ENCODE measurements around the gene TCN2. TPM values are rescaled to one million over a fixed set of nuclear protein-coding genes. Genes with fewer than 3 reads are reported as not detected.

TCN2 gene
- total and polyA plus RNA-seq, 12 donors, result 8.9 to 46.8 (median 14.8) TPM

DNA sequence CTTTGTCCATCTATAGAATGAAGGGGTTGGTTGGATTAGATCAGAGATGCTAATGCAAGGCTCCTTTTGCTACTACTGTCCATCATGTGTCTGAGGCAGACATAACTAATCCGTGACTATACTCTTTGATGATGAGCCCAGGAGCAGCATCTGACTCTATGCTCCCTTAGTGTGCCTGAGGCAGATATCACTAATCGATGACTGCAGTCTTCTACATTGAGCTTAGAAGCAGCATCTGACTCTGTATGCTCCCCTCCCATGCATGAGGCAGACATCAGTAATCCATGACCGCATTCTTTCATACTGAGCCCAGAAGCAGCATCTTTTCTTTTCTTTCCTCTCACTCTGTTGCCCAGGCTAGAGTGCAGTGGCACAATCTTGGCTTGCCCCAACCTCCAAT lies 4.2 kb downstream of the TCN2 start:
- no peak for DNase-seq
- TF ChIP-seq, protein P1, sequence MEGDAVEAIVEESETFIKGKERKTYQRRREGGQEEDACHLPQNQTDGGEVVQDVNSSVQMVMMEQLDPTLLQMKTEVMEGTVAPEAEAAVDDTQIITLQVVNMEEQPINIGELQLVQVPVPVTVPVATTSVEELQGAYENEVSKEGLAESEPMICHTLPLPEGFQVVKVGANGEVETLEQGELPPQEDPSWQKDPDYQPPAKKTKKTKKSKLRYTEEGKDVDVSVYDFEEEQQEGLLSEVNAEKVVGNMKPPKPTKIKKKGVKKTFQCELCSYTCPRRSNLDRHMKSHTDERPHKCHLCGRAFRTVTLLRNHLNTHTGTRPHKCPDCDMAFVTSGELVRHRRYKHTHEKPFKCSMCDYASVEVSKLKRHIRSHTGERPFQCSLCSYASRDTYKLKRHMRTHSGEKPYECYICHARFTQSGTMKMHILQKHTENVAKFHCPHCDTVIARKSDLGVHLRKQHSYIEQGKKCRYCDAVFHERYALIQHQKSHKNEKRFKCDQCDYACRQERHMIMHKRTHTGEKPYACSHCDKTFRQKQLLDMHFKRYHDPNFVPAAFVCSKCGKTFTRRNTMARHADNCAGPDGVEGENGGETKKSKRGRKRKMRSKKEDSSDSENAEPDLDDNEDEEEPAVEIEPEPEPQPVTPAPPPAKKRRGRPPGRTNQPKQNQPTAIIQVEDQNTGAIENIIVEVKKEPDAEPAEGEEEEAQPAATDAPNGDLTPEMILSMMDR (IDR thresholded peaks at IDR 0.05), result no peak
- Histone ChIP-seq H3K27ac (no peak overlapping the region), H3K4me3 (no peak overlapping the region), H3K27me3 (no peaks in the 10 kb centered on the region), H3K36me3 (peaks cover 0 to 58% (median 0%) of the 10 kb centered on the region in 9 donors), H3K9me3 (no peaks in the 10 kb centered on the region), H3K4me1 (peaks cover 6 to 47% (median 33%) of the 10 kb centered on the region in 9 donors)
- 94 to 95% methylated on average over 3 of the region's 3 CpGs for WGBS, 2 donors
- intact Hi-C loops (cut with DNase I), result no loop called here
- ATAC-seq, result no peak

DNA sequence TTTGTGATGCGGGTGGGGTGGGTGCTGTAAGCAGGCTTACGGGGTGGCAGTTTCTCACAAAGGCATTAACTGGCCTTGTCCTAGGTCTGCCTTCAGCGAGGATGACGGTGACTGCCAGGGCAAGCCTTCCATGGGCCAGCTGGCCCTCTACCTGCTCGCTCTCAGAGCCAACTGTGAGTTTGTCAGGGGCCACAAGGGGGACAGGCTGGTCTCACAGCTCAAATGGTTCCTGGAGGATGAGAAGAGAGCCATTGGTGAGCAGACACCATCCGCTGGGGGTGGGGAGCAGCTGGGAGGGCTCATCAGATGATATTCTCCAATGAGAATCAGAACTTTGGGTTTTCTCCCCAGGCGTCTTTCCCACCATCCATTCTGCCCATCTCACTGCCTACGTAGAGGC lies 5.8 kb downstream of the TCN2 start:
- TF ChIP-seq, protein P1 (IDR thresholded peaks at IDR 0.05), result no peak
- ATAC-seq (no peak), DNase-seq (no peak)
- Histone ChIP-seq H3K4me3 (no peak overlapping the region), H3K4me1 (peaks cover 3 to 35% (median 23%) of the 10 kb centered on the region in 9 donors), H3K27ac (no peak overlapping the region), H3K9me3 (no peaks in the 10 kb centered on the region), H3K27me3 (no peaks in the 10 kb centered on the region), H3K36me3 (peaks cover 0 to 73% (median 0%) of the 10 kb centered on the region in 9 donors)
- intact Hi-C loops (cut with DNase I), result no loop called here
- 95 to 97% methylated on average over 8 of the region's 8 CpGs for WGBS, 2 donors

DNA sequence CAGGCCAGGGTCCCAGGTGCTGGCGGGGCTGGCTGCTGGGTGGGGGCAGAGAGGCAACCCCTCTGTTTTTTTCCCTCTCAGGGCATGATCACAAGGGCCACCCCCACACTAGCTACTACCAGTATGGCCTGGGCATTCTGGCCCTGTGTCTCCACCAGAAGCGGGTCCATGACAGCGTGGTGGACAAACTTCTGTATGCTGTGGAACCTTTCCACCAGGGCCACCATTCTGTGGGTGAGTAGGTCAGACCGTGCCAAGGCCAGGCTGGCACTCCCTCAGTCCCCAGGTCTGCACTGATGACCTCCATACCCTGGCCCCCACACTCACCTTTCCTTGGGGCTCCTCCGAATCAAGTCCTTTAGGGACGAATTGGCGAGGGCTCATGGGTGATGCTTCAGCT lies 7.3 kb downstream of the TCN2 start:
- intact Hi-C loops (cut with DNase I), result no loop called here
- no peak for DNase-seq
- no peak for ATAC-seq

DNA sequence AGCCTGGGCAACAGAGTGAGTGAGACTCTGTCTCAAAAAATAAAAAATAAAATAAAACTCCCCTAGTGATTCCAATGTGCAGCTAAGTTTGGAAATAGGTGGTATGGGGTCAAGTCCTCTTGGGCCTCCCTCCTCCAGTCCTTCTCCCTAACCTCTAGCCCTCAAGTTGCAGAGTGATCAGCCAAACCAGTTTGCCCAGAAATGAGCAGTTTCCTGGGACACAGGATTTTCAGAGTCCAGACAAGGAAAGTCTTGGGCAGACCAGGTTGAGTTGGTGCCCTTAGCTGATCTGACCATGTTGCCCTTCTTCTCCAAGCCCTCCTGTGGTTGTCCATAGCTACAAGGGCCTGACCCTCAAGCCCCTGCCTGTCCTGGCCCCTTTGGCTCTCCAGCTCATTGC lies 7.9 kb downstream of the TCN2 start:
- no peak for ATAC-seq

More for the DNA sequence above, 7.3 kb downstream of the TCN2 start:
- TF ChIP-seq, protein P1 (IDR thresholded peaks at IDR 0.05), result no peak
- Histone ChIP-seq H3K27me3 (no peaks in the 10 kb centered on the region), H3K4me1 (peaks cover 0 to 20% (median 8%) of the 10 kb centered on the region in 9 donors), H3K4me3 (no peak overlapping the region), H3K9me3 (no peaks in the 10 kb centered on the region), H3K36me3 (peaks cover 0 to 88% (median 0%) of the 10 kb centered on the region in 9 donors), H3K27ac (no peak overlapping the region)
- 97 to 98% methylated on average over 7 of the region's 7 CpGs for WGBS, 2 donors

More for the DNA sequence above, 7.9 kb downstream of the TCN2 start:
- TF ChIP-seq, protein P1 (IDR thresholded peaks at IDR 0.05), result no peak
- Histone ChIP-seq H3K4me1 (peaks cover 0 to 14% (median 3%) of the 10 kb centered on the region in 9 donors), H3K27me3 (no peaks in the 10 kb centered on the region), H3K27ac (peak overlapping the region in 1 of 10 donors; percentile 66), H3K9me3 (no peaks in the 10 kb centered on the region), H3K36me3 (peaks cover 0 to 94% (median 2%) of the 10 kb centered on the region in 9 donors), H3K4me3 (no peak overlapping the region)
- DNase-seq, result no peak
- intact Hi-C loops (cut with DNase I), result no loop called here
